IMR-90 (cell line): Measurements from ENCODE around the gene FOXP1.

Source experiments
- BHLHE40 ChIP-seq: fragments of 150-350 bp; IDR thresholded peaks from 2 replicates; pipeline ENCODE4 v1.6.1; 2016; ENCODE audit warnings: mild to moderate bottlenecking, low read depth, low read length
- CEBPB ChIP-seq: IDR thresholded peaks from 2 replicates; pipeline ENCODE4 v1.6.1; 2012; ENCODE audit warnings: low read depth, low read length, improper control_type of control experiment
- CTCF ChIP-seq: conservative IDR thresholded peaks from 2 replicates; pipeline ENCODE4 v1.5.1; 2012; ENCODE audit warnings: mild to moderate bottlenecking, low read depth, low read length, improper control_type of control experiment
- FOS ChIP-seq: fragments of 150-350 bp; IDR thresholded peaks from 2 replicates; pipeline ENCODE4 v1.6.1; 2016; ENCODE audit warnings: low read depth, low read length
- MAFK ChIP-seq: IDR thresholded peaks from 2 replicates; pipeline ENCODE4 v1.6.1; 2012; ENCODE audit warnings: low read depth, low read length, improper control_type of control experiment
- MXI1 ChIP-seq: IDR thresholded peaks from 2 replicates; pipeline ENCODE4 v1.6.1; 2012; ENCODE audit warnings: low read depth, mild to moderate bottlenecking, low read length, moderate library complexity, borderline replicate concordance
- POLR2A ChIP-seq: IDR thresholded peaks from 2 replicates; pipeline ENCODE4 v1.6.1; 2012; ENCODE audit warnings: mild to moderate bottlenecking, low read depth, low read length
- RAD21 ChIP-seq: IDR thresholded peaks from 2 replicates; pipeline ENCODE4 v1.6.1; 2012; ENCODE audit warnings: low read length, improper control_type of control experiment
- SMC3 ChIP-seq: fragments of 150-350 bp; IDR thresholded peaks from 2 replicates; pipeline ENCODE4 v1.6.1; 2016; ENCODE audit warnings: low read depth, mild to moderate bottlenecking, antibody characterized with exemption, low read length, moderate library complexity
- TF ChIP-seq, protein P1 (sequence below): fragments of 150-350 bp; IDR thresholded peaks from 2 replicates; pipeline ENCODE4 v1.6.1; 2017; ENCODE audit warnings: mild to moderate bottlenecking, antibody characterized with exemption, low read length, low read depth

DNA sequence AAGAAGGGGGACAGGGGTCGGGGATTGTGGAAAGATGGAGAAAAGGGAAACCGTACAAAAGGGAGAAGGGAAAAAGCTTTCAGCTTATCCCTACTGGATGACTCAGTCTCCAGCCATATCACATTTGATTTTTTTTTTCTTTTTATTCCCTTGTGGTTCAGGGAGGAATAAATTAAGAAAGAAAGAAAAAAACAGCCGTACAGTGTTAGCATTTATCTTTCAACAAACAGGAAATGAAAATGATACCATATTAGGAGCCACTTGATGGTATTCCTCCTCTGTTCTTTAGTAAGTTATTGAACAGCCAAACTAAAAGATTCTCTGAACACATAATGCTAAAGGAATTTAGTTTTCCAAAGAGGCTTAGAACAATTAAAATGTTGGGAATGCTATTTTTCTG lies 594.4 kb downstream of the FOXP1 start:
- TF ChIP-seq POLR2A (no peak), RAD21 (no peak), CTCF (no peak), SMC3 (no peak), MXI1 (no peak), MAFK (no peak), CEBPB (no peak), BHLHE40 (no peak), FOS (no peak)
- TF ChIP-seq, protein P1, sequence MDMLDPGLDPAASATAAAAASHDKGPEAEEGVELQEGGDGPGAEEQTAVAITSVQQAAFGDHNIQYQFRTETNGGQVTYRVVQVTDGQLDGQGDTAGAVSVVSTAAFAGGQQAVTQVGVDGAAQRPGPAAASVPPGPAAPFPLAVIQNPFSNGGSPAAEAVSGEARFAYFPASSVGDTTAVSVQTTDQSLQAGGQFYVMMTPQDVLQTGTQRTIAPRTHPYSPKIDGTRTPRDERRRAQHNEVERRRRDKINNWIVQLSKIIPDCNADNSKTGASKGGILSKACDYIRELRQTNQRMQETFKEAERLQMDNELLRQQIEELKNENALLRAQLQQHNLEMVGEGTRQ, result no peak
